NT2/D1 (cell line): ENCODE measurements around the gene TAC1.

Source experiments
- SUZ12 ChIP-seq: IDR thresholded peaks from 2 replicates; pipeline ENCODE4 v1.6.1; 2011; ENCODE audit not compliant: insufficient read length, insufficient read depth; ENCODE audit errors: extremely low read depth
- YY1 ChIP-seq: IDR thresholded peaks from 2 replicates; pipeline ENCODE4 v1.6.1; 2011; ENCODE audit not compliant: insufficient read length, insufficient read depth
- ZNF274 ChIP-seq: IDR thresholded peaks from 2 replicates; pipeline ENCODE4 v1.6.1; 2011; ENCODE audit warnings: mild to moderate bottlenecking, low read depth, low read length

- TF ChIP-seq SUZ12 (no peak), YY1 (no peak), ZNF274 (no peak)
These were observed 40.4 kb downstream of the TAC1 start for GRCh38 chr7:97772045-97772901.
